IMR-90 (cell line): Measurements from ENCODE around the gene ZSWIM9. TPM values are rescaled to one million over a fixed set of nuclear protein-coding genes. Genes with fewer than 3 reads are reported as not detected.

Experiments used
- ATAC-seq: fragments of 200-7000 bp; cut with Tn5 transposase; 2 replicates; pipeline ENCODE4 v1.9.1; 2020; ENCODE audit warnings: low read depth, mild to moderate bottlenecking, moderate library complexity
- BruUV-seq: library from RNA; stranded (reverse); fragments of 400-500 nt; replicated peaks from 2 replicates; lab custom pipeline; 2021; lab: Mats Ljungman, UMichigan
- CTCF ChIA-PET: fragments of 300-600 bp; formaldehyde crosslinking; extraction: SDS; loops from one replicate; lab custom pipeline; 2021; ENCODE audit warnings: antibody characterized with exemption; lab: Yijun Ruan, JAX
- POLR2A ChIA-PET: fragments of 300-600 bp; sonication (Branson Sonifier 250); formaldehyde crosslinking; loops from one replicate; lab custom pipeline; 2022; ENCODE audit warnings: antibody characterized with exemption; ENCODE audit not compliant: unreplicated experiment; lab: Charles Lee
- DNase-seq: peaks from one replicate; pipeline ENCODE4 v3.0.0; 2013
- H2AFZ ChIP-seq: replicated peaks from 2 replicates; pipeline ENCODE3; 2013; ENCODE audit warnings: low read length, mild to moderate bottlenecking; ENCODE audit not compliant: poor library complexity
- H2AK5ac ChIP-seq: 2 replicates; pipeline ENCODE4 v1.6.1; 2013; ENCODE audit warnings: low read depth, low read length, inconsistent platforms
- H2AK9ac ChIP-seq: replicated peaks from 2 replicates; pipeline ENCODE3; 2013; ENCODE audit warnings: mild to moderate bottlenecking, low read depth, low read length, moderate library complexity; ENCODE audit not compliant: poor library complexity
- H2BK120ac ChIP-seq: 2 replicates; pipeline ENCODE4 v1.6.1; 2013; ENCODE audit warnings: low read depth, low read length, inconsistent platforms
- H2BK15ac ChIP-seq: 3 replicates; pipeline ENCODE4 v1.6.1; 2013; ENCODE audit warnings: low read depth, low read length, inconsistent platforms
- H2BK20ac ChIP-seq: 2 replicates; pipeline ENCODE4 v1.6.1; 2013; ENCODE audit warnings: low read depth, mild to moderate bottlenecking, inconsistent platforms, low read length, moderate library complexity
- H2BK5ac ChIP-seq: 2 replicates; pipeline ENCODE4 v1.6.1; 2013; ENCODE audit warnings: mild to moderate bottlenecking, low read depth, low read length, inconsistent platforms; ENCODE audit not compliant: poor library complexity, severe bottlenecking
- H3K14ac ChIP-seq: replicated peaks from 2 replicates; pipeline ENCODE4 v1.6.1; 2013; ENCODE audit warnings: low read depth, low read length, inconsistent platforms
- H3K18ac ChIP-seq: 2 replicates; pipeline ENCODE4 v1.6.1; 2013; ENCODE audit warnings: low read depth, low read length, control low read depth
- H3K23ac ChIP-seq: 2 replicates; pipeline ENCODE4 v1.6.1; 2013; ENCODE audit warnings: low read depth, low read length, inconsistent platforms
- H3K27ac ChIP-seq: 2 replicates; pipeline ENCODE4 v1.5.1; 2013; ENCODE audit warnings: mild to moderate bottlenecking, control low read depth, low read length; ENCODE audit not compliant: insufficient read depth
- H3K27me3 ChIP-seq: 2 replicates; pipeline ENCODE4 v1.6.1; 2013; ENCODE audit warnings: low read length; ENCODE audit not compliant: control insufficient read depth, insufficient read depth
- H3K36me3 ChIP-seq: 2 replicates; pipeline ENCODE4 v1.6.1; 2013; ENCODE audit warnings: low read length, mixed read lengths; ENCODE audit not compliant: control insufficient read depth, insufficient read depth
- H3K4ac ChIP-seq: 2 replicates; pipeline ENCODE4 v1.6.1; 2013; ENCODE audit warnings: low read depth, low read length, inconsistent platforms
- H3K4me1 ChIP-seq: 2 replicates; pipeline ENCODE4 v1.6.1; 2013; ENCODE audit warnings: low read length, mixed read lengths; ENCODE audit not compliant: control insufficient read depth, insufficient read depth
- H3K4me2 ChIP-seq: 2 replicates; pipeline ENCODE4 v1.6.1; 2013; ENCODE audit warnings: low read depth, mild to moderate bottlenecking, control low read depth, low read length, moderate library complexity
- H3K4me3 ChIP-seq: 2 replicates; pipeline ENCODE4 v1.5.1; 2013; ENCODE audit warnings: low read depth, mild to moderate bottlenecking, control low read depth, low read length, moderate library complexity; ENCODE audit not compliant: insufficient read depth
- H3K56ac ChIP-seq: 2 replicates; pipeline ENCODE4 v1.6.1; 2013; ENCODE audit warnings: low read length, inconsistent platforms; ENCODE audit not compliant: insufficient read depth; ENCODE audit errors: extremely low read depth
- H3K79me1 ChIP-seq, 2 experiments: 2 replicates each; pipeline ENCODE4 v1.6.1; 2013; ENCODE audit warnings: low read length in 2 of 2, inconsistent platforms in 1 of 2, low read depth in 1 of 2
- H3K9ac ChIP-seq: 2 replicates; pipeline ENCODE4 v1.6.1; 2013; ENCODE audit warnings: low read depth, low read length, control low read depth
- H3K9me1 ChIP-seq: 2 replicates; pipeline ENCODE4 v1.6.1; 2013; ENCODE audit warnings: low read length, inconsistent platforms; ENCODE audit not compliant: insufficient read depth
- H3K9me3 ChIP-seq: 2 replicates; pipeline ENCODE4 v1.6.1; 2013; ENCODE audit warnings: low read length; ENCODE audit not compliant: control insufficient read depth, insufficient read depth
- H4K20me1 ChIP-seq: 2 replicates; pipeline ENCODE4 v1.6.1; 2013; ENCODE audit warnings: low read length, inconsistent platforms; ENCODE audit not compliant: insufficient read depth
- H4K5ac ChIP-seq: 2 replicates; pipeline ENCODE4 v1.6.1; 2013; ENCODE audit warnings: mild to moderate bottlenecking, low read depth, low read length, control low read depth
- H4K8ac ChIP-seq, 2 experiments: 2 replicates each; pipeline ENCODE4 v1.6.1; 2013; ENCODE audit warnings: low read depth in 2 of 2, low read length in 2 of 2, control low read depth in 1 of 2, inconsistent platforms in 1 of 2
- H4K91ac ChIP-seq: 2 replicates; pipeline ENCODE4 v1.6.1; 2013; ENCODE audit warnings: low read depth, low read length, inconsistent platforms; ENCODE audit not compliant: insufficient read depth
- BHLHE40 ChIP-seq: fragments of 150-350 bp; IDR thresholded peaks from 2 replicates; pipeline ENCODE4 v1.6.1; 2016; ENCODE audit warnings: mild to moderate bottlenecking, low read depth, low read length
- CEBPB ChIP-seq: IDR thresholded peaks from 2 replicates; pipeline ENCODE4 v1.6.1; 2012; ENCODE audit warnings: low read depth, low read length, improper control_type of control experiment
- FOS ChIP-seq: fragments of 150-350 bp; IDR thresholded peaks from 2 replicates; pipeline ENCODE4 v1.6.1; 2016; ENCODE audit warnings: low read depth, low read length
- MAFK ChIP-seq: IDR thresholded peaks from 2 replicates; pipeline ENCODE4 v1.6.1; 2012; ENCODE audit warnings: low read depth, low read length, improper control_type of control experiment
- MAZ ChIP-seq: IDR thresholded peaks from 2 replicates; pipeline ENCODE4 v1.6.1; 2012; ENCODE audit warnings: low read depth, mild to moderate bottlenecking, low read length, improper control_type of control experiment, moderate library complexity, borderline replicate concordance
- MXI1 ChIP-seq: IDR thresholded peaks from 2 replicates; pipeline ENCODE4 v1.6.1; 2012; ENCODE audit warnings: low read depth, mild to moderate bottlenecking, low read length, moderate library complexity, borderline replicate concordance
- NFE2L2 ChIP-seq: fragments of 150-350 bp; IDR thresholded peaks from 2 replicates; pipeline ENCODE4 v1.6.1; 2016; ENCODE audit warnings: low read depth, mild to moderate bottlenecking, low read length
- POLR2A ChIP-seq: IDR thresholded peaks from 2 replicates; pipeline ENCODE4 v1.6.1; 2012; ENCODE audit warnings: mild to moderate bottlenecking, low read depth, low read length
- RAD21 ChIP-seq: IDR thresholded peaks from 2 replicates; pipeline ENCODE4 v1.6.1; 2012; ENCODE audit warnings: low read length, improper control_type of control experiment
- RCOR1 ChIP-seq: IDR thresholded peaks from 2 replicates; pipeline ENCODE4 v1.6.1; 2012; ENCODE audit warnings: mild to moderate bottlenecking, low read length, improper control_type of control experiment; ENCODE audit not compliant: insufficient replicate concordance
- SMC3 ChIP-seq: fragments of 150-350 bp; IDR thresholded peaks from 2 replicates; pipeline ENCODE4 v1.6.1; 2016; ENCODE audit warnings: low read depth, mild to moderate bottlenecking, antibody characterized with exemption, low read length, moderate library complexity
- WGBS, 2 experiments: methylation state at CpG; one replicate each; pipeline versions ENCODE4 v1.1.5 to v1.1.7; 2013; ENCODE audit warnings: missing lambda C conversion rate in 2 of 2; ENCODE audit not compliant: insufficient read length in 1 of 2; ENCODE audit errors: extremely low coverage in 2 of 2; 5-methylcytosine and 5-hydroxymethylcytosine counted together
- dilution Hi-C: fragments of 300-500 bp; cut with HindIII; formaldehyde crosslinking; loops from one replicate; pipeline ENCODE4 v1.14.3; 2018; ENCODE audit warnings: low sequenced_read_pairs; ENCODE audit not compliant: unreplicated experiment
- in situ Hi-C: fragments of 300-500 bp; cut with MboI; formaldehyde crosslinking; loops from 3 replicates; pipeline ENCODE4 v1.14.3; 2019; ENCODE audit warnings: low sequenced_read_pairs, inconsistent platforms, mixed read lengths
- intact Hi-C: fragments of 100-400 bp; cut with micrococcal nuclease; formaldehyde crosslinking; loops from 2 replicates; pipeline ENCODE4 v1.10.0; 2022
- polyA plus RNA-seq, 3 experiments: library from polyadenylated mRNA; depleted of rRNA; stranded (reverse); fragments of >200 nt; gene quantifications; 2 replicates each; pipeline ENCODE4 v1.2.3, GENCODE V29; 2012; ENCODE audit warnings: low replicate concordance in 1 of 3
- total RNA-seq: library from RNA; depleted of rRNA; stranded (reverse); fragments of >200 nt; gene quantifications from 2 replicates; pipeline ENCODE4 v1.2.3, GENCODE V29; 2012
- TF ChIP-seq, protein P1 (sequence below): fragments of 150-350 bp; IDR thresholded peaks from 2 replicates; pipeline ENCODE4 v1.6.1; 2017; ENCODE audit warnings: mild to moderate bottlenecking, antibody characterized with exemption, low read length, low read depth
- TF ChIP-seq, protein P2 (sequence below): fragments of 150-350 bp; IDR thresholded peaks from 2 replicates; pipeline ENCODE4 v1.6.1; 2016; ENCODE audit warnings: low read depth, mild to moderate bottlenecking, low read length, moderate library complexity, borderline replicate concordance
- TF ChIP-seq, protein P3 (sequence below): conservative IDR thresholded peaks from 2 replicates; pipeline ENCODE4 v1.5.1; 2012; ENCODE audit warnings: mild to moderate bottlenecking, low read depth, low read length, improper control_type of control experiment

ZSWIM9 gene
- total and polyA plus RNA-seq, 2 of the 4 experiments (the other 2 are of a cell fraction), result 0.54 to 2.2 TPM

DNA sequence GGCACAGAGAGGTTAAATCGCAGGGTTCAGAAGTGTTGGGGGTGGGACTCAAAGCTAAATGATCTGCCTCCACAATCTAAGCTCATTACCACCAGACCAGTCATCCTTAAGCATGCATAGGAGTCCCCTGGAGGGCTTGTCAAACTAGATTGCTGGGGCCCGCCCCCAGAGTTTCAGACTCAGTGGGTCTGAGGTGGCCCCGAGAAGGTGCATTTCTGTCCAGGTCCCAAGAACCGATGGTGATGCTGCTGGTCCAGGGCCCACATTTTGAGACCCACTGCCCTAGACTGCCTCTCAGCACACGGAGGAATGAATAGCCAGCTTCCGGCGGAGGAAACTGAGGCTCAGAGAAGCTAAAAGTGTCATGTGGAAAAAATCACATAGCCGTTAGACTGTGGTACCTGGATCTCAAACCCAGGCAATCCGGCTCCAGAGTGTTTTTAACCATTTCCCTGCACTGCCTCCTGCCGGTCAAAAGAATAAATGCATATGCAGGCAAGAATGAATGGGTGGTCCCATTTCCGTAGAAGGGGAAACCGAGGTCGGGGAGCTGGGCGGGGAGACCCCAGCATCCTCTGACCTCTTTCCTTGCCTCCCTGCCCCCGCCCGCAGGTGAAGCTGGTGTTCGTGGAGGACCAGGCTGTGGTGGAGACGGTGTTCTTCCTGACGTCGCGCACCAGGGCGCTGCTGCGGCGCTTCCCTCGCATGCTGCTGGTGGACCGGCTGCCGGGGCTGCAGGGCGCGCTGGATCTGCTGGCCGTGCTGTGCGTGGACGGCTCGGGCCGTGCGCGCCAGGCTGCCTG is 23.8 kb downstream of the ZSWIM9 start:
- intact Hi-C loops (no loop called here), dilution Hi-C loops (no loop called here), in situ Hi-C loops (no loop called here)
- Histone ChIP-seq H2BK20ac (no peak overlapping the region), H3K4ac (no peak overlapping the region), H2BK15ac (no peak overlapping the region), H3K36me3 (no peaks in the 10 kb centered on the region), H4K8ac (no peak overlapping the region), H3K4me1 (no peaks in the 10 kb centered on the region), H3K27me3 (no peaks in the 10 kb centered on the region), H2AFZ (no peak overlapping the region), H3K79me1 (peaks cover 0 to 4% of the 10 kb centered on the region in 2 experiments; a peak in 2 of 4 replicates), H2BK5ac (no peak overlapping the region), H3K27ac (no peak overlapping the region), H3K9ac (no peak overlapping the region), H3K4me2 (no peak overlapping the region), H2AK9ac (no peak overlapping the region), H3K9me1 (peaks cover 4% of the 10 kb centered on the region), H3K14ac (no peak overlapping the region), H3K23ac (no peak overlapping the region), H3K4me3 (no peak overlapping the region), H2AK5ac (no peak overlapping the region), H4K20me1 (peaks cover 4% of the 10 kb centered on the region; the same call in 1 of the 2 replicates), H3K9me3 (no peaks in the 10 kb centered on the region), H3K56ac (no peak overlapping the region), H4K91ac (no peak overlapping the region), H2BK120ac (no peak overlapping the region), H3K18ac (no peak overlapping the region), H4K5ac (no peak overlapping the region)
- no TSS peak for BruUV-seq
- ATAC-seq (no peak), DNase-seq (peak; percentile 7)
- CTCF ChIA-PET, result interaction anchor here (0.6 to 1.5 kb wide), 2 partner anchors 10 to 18 kb away, joined by 3 to 6 read pairs; no protein-coding TSS in a partner anchor
- WGBS, 2 experiments, result 68% methylated on average over 28 of the region's 36 CpGs; no CpG with 5 or more reads in 1 of the 2 experiments
- POLR2A ChIA-PET, result no interaction called here
- no peak for TF ChIP-seq NFE2L2
- TF ChIP-seq FOS, result no peak
- TF ChIP-seq CEBPB, result no peak
- TF ChIP-seq MAZ, result no peak
- TF ChIP-seq, protein P1, sequence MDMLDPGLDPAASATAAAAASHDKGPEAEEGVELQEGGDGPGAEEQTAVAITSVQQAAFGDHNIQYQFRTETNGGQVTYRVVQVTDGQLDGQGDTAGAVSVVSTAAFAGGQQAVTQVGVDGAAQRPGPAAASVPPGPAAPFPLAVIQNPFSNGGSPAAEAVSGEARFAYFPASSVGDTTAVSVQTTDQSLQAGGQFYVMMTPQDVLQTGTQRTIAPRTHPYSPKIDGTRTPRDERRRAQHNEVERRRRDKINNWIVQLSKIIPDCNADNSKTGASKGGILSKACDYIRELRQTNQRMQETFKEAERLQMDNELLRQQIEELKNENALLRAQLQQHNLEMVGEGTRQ, result no peak
- TF ChIP-seq, protein P2, sequence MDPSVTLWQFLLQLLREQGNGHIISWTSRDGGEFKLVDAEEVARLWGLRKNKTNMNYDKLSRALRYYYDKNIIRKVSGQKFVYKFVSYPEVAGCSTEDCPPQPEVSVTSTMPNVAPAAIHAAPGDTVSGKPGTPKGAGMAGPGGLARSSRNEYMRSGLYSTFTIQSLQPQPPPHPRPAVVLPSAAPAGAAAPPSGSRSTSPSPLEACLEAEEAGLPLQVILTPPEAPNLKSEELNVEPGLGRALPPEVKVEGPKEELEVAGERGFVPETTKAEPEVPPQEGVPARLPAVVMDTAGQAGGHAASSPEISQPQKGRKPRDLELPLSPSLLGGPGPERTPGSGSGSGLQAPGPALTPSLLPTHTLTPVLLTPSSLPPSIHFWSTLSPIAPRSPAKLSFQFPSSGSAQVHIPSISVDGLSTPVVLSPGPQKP, result no peak
- peak; percentile 27; the same call in 1 of the 2 replicates for TF ChIP-seq RAD21
- TF ChIP-seq MXI1, result no peak
- TF ChIP-seq SMC3, result peak; percentile 18; the same call in 1 of the 2 replicates
- TF ChIP-seq, protein P3, sequence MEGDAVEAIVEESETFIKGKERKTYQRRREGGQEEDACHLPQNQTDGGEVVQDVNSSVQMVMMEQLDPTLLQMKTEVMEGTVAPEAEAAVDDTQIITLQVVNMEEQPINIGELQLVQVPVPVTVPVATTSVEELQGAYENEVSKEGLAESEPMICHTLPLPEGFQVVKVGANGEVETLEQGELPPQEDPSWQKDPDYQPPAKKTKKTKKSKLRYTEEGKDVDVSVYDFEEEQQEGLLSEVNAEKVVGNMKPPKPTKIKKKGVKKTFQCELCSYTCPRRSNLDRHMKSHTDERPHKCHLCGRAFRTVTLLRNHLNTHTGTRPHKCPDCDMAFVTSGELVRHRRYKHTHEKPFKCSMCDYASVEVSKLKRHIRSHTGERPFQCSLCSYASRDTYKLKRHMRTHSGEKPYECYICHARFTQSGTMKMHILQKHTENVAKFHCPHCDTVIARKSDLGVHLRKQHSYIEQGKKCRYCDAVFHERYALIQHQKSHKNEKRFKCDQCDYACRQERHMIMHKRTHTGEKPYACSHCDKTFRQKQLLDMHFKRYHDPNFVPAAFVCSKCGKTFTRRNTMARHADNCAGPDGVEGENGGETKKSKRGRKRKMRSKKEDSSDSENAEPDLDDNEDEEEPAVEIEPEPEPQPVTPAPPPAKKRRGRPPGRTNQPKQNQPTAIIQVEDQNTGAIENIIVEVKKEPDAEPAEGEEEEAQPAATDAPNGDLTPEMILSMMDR, result peak; percentile 49
- no peak for TF ChIP-seq RCOR1
- TF ChIP-seq MAFK, result 0 out of 2 replicates have a peak, but pooled peaks have one; percentile 3
- no peak for TF ChIP-seq POLR2A
- TF ChIP-seq BHLHE40, result no peak
